GM03348 (cell line): ENCODE results near the gene ARHGEF17.

ENCODE experiments used
- DNase-seq: peaks from one replicate; pipeline ENCODE4 v3.0.0; 2012; ENCODE audit warnings: low spot score

ARHGEF17 gene

DNA sequence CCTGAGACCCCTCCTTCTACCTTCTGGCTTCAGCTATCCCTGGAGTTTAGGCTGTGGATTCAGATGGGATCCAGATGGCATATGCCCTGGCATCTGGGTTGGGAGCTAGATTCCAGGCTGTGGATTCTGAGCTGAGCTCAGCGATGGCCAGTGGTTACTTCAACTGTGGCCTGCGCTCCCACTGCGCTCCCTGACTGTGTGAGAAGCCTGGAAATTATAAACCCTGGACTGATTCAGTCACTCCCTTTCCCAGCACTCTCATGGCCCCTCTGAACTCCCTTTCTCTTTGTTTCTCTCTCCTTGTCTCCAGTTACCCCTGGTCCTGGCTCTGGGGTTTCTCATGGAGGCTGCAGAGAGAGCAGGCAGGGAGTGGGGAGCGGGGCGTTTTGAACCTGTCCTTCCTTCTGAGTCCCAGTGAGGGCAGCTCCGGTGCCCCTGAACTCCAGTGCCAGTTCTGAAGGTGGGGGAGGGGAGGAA, 4.8 kb downstream of the ARHGEF17 start:
- peak; percentile 65 for DNase-seq

DNA sequence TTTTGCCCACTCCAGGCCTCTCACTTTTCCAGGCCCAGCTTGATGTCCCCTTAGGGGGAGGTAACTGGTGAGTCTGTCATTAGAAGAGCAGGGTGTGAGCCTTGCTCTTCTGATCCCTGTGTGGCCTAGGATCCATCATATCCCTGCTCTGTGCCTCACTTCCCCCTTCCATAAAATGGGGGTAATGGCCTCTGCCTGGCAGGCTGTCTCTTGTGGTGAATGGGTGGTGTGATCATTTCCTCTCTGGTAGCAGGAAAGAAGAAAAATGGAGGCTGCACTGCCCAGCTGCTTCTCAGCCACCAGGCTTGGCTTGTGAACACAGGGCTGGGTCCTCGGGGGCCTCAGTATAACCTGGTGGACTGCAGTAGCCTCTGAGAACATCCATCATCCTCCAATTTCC, 5.6 kb downstream of the ARHGEF17 start:
- no peak for DNase-seq

GRCh38 chr11:73314117-73314961, 6.3 kb downstream of the ARHGEF17 start:
- no peak for DNase-seq

DNA sequence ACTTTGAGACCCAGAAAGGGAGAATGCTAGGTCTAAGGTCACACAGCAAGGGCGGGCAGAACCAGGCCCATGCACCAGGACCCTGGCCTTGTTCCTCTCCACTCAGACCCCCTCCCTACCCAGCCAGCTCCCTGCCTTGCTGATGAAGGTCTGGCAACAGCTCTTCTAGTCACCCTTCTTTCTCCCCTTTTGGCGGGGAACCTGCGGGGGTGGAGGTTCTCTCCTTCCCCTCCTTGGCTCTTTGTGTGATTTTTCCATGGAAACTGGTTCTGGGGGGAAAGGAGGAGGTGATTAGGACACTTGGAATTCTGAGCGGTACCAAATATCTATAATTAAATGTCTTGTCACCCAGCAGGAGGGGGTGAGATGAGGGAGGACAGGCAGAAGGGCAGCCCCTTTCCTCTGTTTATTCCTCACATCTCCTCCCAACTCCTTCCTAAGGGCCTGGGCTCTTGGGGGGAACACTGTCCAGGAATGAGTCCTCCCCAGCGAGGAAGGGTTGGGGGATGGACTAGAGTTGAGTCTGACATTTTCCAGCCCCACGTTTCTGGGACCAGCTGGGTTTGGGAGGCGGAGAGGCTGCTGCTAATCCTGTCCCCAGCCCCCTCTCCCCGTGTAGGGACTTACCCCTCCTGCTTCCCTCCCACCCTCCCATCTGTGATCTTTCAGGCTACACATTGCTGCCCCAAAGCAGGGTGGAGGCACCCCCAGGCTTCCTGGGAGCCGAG, 7.4 kb downstream of the ARHGEF17 start:
- DNase-seq, result no peak

- no peak for DNase-seq
These were observed 8.3 kb downstream of the ARHGEF17 start for GRCh38 chr11:73316422-73316821.

DNA sequence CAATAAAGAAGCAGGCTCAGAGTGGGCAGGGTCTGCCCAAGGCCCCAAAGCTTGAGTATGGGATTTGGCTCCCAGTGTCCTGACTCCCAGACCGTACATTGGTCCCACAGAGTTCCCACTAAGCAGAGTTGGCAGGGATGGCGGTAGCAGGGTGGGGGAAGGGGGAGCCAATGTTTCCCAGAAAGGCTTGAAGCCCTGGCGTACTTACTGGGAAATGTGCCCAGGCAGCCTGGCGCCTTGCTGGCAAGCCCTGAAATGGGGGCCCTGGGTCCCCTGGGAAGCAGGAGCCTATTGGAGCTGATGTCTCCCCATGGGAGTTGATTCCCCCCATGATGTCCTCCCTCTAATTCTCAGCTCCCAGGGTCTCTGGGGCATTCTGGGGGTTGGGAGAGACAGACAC, 9.3 kb downstream of the ARHGEF17 start:
- DNase-seq, result no peak

DNA sequence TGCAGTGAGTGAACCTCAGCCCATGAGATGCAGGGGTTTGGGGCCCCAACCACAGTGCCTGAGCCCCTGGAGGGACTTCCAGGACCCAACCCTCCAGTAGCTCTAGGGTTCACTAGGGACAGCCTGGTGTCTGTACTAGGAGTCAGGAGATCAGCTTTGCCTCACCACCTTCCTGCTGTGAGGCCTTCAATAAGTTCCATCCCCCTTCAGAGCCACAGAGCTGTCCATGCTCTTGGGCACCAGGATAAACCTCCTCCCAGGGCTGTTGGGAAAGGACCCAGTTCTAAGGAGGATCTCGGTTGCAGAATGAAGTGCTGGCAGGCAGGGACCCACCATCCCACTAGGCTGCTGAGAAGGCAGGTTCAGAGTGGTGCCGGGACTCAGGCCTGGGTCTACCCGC, 9.7 kb downstream of the ARHGEF17 start:
- DNase-seq, result no peak

GRCh38 chr11:73318501-73319011, 10.5 kb downstream of the ARHGEF17 start:
- DNase-seq, result no peak

- DNase-seq, result no peak
These were observed 12.9 kb downstream of the ARHGEF17 start for GRCh38 chr11:73320763-73321603.

- peak; percentile 55 for DNase-seq
These were observed 13.7 kb downstream of the ARHGEF17 start for GRCh38 chr11:73321604-73322381.

- no peak for DNase-seq
These were observed 14.6 kb downstream of the ARHGEF17 start for GRCh38 chr11:73322382-73323306.

DNA sequence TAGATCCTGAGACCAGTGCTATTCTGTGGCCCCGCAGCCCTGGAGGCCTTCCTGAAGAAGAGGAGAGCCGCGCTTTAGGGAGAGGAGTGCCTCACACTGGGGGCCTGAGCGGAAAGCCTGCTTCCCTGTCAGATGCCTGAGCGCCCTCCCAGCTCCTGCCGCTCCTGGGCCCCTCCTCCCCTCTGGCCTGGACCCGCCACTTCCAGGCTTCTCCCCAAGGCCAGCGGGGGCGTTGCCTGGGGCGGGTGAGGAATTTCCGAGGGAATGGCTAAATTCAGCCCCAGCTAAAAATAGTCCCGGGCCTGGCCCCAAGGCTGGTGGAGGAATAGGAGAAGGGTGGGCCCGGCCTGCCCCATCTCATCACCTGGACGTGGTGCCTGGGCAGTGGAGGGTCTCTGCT, 15.4 kb downstream of the ARHGEF17 start:
- peak; percentile 93 for DNase-seq

- DNase-seq, result no peak
These were observed 16.0 kb downstream of the ARHGEF17 start for GRCh38 chr11:73324116-73324515.

GRCh38 chr11:73324665-73325035, 16.6 kb downstream of the ARHGEF17 start:
- no peak for DNase-seq

DNA sequence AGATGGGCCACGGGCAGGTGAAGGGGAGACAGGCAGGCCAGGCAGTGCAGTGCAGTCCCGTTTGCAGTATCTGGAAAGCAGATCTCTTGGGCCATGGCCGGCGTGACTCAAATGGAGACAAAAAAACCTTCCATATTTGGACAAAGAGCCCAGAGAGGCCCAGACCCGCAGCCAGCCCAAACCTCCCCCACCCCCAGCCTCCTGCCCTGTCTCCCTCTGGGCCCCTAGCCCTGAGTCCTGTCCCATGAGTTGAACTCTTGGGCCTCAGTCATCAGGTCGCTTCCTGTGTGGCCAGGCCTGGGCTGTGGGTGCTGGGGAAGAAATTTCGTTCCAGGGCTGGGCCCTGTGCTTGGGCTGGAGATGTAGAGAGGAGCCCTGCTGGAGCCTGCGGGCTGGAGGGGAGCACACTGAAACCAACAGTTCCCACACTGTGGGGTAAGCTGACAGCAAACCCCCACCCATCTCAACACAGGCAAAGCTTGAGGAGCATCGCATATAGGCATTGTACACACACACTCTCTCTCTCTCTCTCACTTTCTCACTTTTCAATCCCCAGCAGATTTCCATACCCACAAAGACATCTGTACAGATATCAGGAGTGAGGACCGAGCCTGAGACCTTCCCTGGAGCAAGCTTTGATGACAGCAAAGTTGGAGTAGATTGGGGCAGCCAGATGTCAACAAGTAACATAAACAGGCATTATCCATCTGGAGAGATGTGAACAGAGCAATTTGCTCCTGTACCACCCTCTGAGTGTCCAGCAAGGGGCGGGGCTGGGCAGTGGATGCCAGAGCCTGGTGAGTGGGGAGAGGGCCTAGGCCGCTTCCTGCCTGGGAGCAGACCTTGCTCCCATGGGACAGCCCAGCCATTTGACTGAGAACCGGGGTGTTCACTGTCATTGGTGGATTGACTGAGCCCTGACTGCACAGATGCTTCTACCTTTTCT, 17.2 kb downstream of the ARHGEF17 start:
- no peak for DNase-seq

- DNase-seq, result no peak
These were observed 19.1 kb downstream of the ARHGEF17 start for GRCh38 chr11:73326929-73327811.

DNA sequence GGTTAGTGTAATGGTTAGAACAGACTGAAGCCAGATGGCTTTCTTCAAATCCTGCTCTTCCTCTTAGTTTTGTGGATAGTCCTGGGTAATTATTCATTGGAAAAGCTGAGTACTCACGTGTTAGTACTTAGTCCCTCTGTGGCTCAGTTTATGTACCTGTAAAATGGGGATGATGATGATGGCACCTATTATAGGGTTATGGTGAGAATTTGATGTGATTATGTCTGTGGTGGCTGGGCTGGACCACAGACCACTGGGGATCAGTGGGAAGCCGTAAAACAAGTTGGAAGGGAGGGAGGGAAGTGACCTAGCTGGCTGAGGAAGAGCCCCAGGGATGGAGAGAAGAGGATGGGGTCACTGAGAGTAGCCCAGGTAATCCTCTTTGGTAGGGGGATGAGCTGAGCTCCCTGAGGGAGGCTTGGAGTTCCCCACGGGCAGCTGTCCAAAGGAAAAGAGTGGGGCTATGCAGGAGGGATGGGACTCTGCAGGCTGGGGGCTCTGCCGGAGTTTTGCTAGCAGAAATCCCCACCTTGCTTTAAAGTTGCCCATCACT, 19.8 kb downstream of the ARHGEF17 start:
- no peak for DNase-seq
